ENCODE measurements around the gene AJAP1. TPM values are rescaled to one million over a fixed set of nuclear protein-coding genes. Genes with fewer than 3 reads are reported as not detected.

Gene AJAP1
- total and polyA plus RNA-seq, 2 of the 8 experiments (the other 6 are each of a cell fraction or from before 2014, with no cell fraction given): 1.9 to 6.2 TPM

GRCh38 chr1:4652631-4653327 is 1.6 kb upstream of the AJAP1 start (continued):
- no peak for TF ChIP-seq TAF7 (optimal IDR thresholded peaks at IDR 0.05; ENCODE audit: borderline replicate concordance, low read depth, low read length)
- TF ChIP-seq MAX (IDR thresholded peaks at IDR 0.05): no peak
- no peak for TF ChIP-seq SP4 (IDR thresholded peaks at IDR 0.05; ENCODE audit: low read length)

Data from H1 (cell line).